Endodermal cell (in vitro differentiated cells): ENCODE results near the gene ABCG1. TPM values are rescaled to one million over a fixed set of nuclear protein-coding genes. Genes with fewer than 3 reads are reported as not detected.

Source experiments
- DNase-seq: peaks from one replicate; pipeline ENCODE4 v3.0.0-alpha.2; 2017
- H3K27ac ChIP-seq: 2 replicates; pipeline ENCODE4 v1.5.1; 2013; ENCODE audit warnings: mild to moderate bottlenecking, low read depth, low read length, moderate library complexity
- H3K27me3 ChIP-seq: 2 replicates; pipeline ENCODE4 v1.6.1; 2013; ENCODE audit warnings: mild to moderate bottlenecking, low read length, moderate library complexity; ENCODE audit not compliant: insufficient read depth, control insufficient read depth, poor library complexity, severe bottlenecking
- H3K36me3 ChIP-seq: 2 replicates; pipeline ENCODE4 v1.7.0; 2013; ENCODE audit warnings: mild to moderate bottlenecking, low read length, moderate library complexity; ENCODE audit not compliant: control insufficient read depth, insufficient read depth
- H3K4me1 ChIP-seq: one replicate; pipeline ENCODE4 v1.7.0; 2013; ENCODE audit warnings: low read length; ENCODE audit not compliant: control insufficient read depth, insufficient read depth
- H3K4me3 ChIP-seq: 2 replicates; pipeline ENCODE4 v1.5.1; 2013; ENCODE audit warnings: mild to moderate bottlenecking, low read length, moderate library complexity
- H3K9ac ChIP-seq: 2 replicates; pipeline ENCODE4 v1.6.1; 2013; ENCODE audit warnings: mild to moderate bottlenecking, low read length, moderate library complexity; ENCODE audit not compliant: poor library complexity, severe bottlenecking; ENCODE audit errors: extremely low read depth
- H3K9me3 ChIP-seq: 2 replicates; pipeline ENCODE4 v1.6.1; 2013; ENCODE audit warnings: mild to moderate bottlenecking, low read length, moderate library complexity; ENCODE audit not compliant: control insufficient read depth
- H3K27ac Mint-ChIP-seq: 2 replicates; pipeline ENCODE4 v1.8.0; 2020; ENCODE audit warnings: mixed read lengths
- H3K27me3 Mint-ChIP-seq: 2 replicates; pipeline ENCODE4 v1.8.0; 2021; ENCODE audit warnings: mild to moderate bottlenecking, mixed read lengths; ENCODE audit not compliant: insufficient read depth
- H3K36me3 Mint-ChIP-seq: 2 replicates; pipeline ENCODE4 v1.8.0; 2020; ENCODE audit warnings: low read depth, mixed read lengths
- H3K4me1 Mint-ChIP-seq: 2 replicates; pipeline ENCODE4 v1.8.0; 2020; ENCODE audit warnings: mixed read lengths
- H3K4me3 Mint-ChIP-seq: 2 replicates; pipeline ENCODE4 v1.8.0; 2020; ENCODE audit warnings: mild to moderate bottlenecking, moderate library complexity, mixed read lengths
- H3K9me3 Mint-ChIP-seq: 2 replicates; pipeline ENCODE4 v1.8.0; 2020; ENCODE audit warnings: mild to moderate bottlenecking, mixed read lengths
- CTCF ChIP-seq: fragments of 200-600 bp; sonication (generic); conservative IDR thresholded peaks from 2 replicates; pipeline ENCODE4 v1.5.0; 2021; ENCODE audit warnings: antibody characterized with exemption, mild to moderate bottlenecking
- WGBS, 2 experiments: methylation state at CpG; one replicate each; pipeline versions ENCODE4 v1.1.5 to v1.1.7; 2013; ENCODE audit warnings: missing lambda C conversion rate in 2 of 2, mixed read lengths in 1 of 2; ENCODE audit not compliant: insufficient coverage in 1 of 2, insufficient read length in 1 of 2; 5-methylcytosine and 5-hydroxymethylcytosine counted together
- total RNA-seq, 2 donors: library from RNA; stranded (reverse); fragmentation: NEBNext Ultra II Directional in 1 of 2; extraction: Animal tissue kit (Norgen Biotek cat#: 25700) in 1 of 2; gene quantifications; 2 replicates in 1 of 2; 3 replicates in 1 of 2; pipeline ENCODE4 v1.2.1, GENCODE V29; 2021

The ABCG1 gene
- total RNA-seq, 2 donors from 2014 or later: 1.6 to 5.4 TPM

GRCh38 chr21:42195378-42196031, 23.4 kb upstream of the ABCG1 start:
- no peak overlapping the region for H3K4me3 Mint-ChIP-seq
- H3K27ac Mint-ChIP-seq: no peak overlapping the region
- peaks cover 12% of the 10 kb centered on the region for H3K4me1 Mint-ChIP-seq
- H3K9me3 ChIP-seq: no peaks in the 10 kb centered on the region
- no peak overlapping the region for H3K27ac ChIP-seq
- H3K27me3 Mint-ChIP-seq: peaks cover 5% of the 10 kb centered on the region
- H3K9me3 Mint-ChIP-seq: peaks cover 7% of the 10 kb centered on the region
- H3K36me3 ChIP-seq: no peaks in the 10 kb centered on the region
- no peak overlapping the region for H3K4me3 ChIP-seq
- WGBS, 2 experiments: 81 to 87% methylated on average over 4 to 6 of the region's 6 CpGs
- peaks cover 4% of the 10 kb centered on the region for H3K4me1 ChIP-seq
- no peak overlapping the region for H3K9ac ChIP-seq
- no peak for DNase-seq
- no peak for TF ChIP-seq CTCF
- H3K36me3 Mint-ChIP-seq: no peaks in the 10 kb centered on the region
- H3K27me3 ChIP-seq: no peaks in the 10 kb centered on the region

GRCh38 chr21:42198929-42199867, 19.7 kb upstream of the ABCG1 start:
- Histone ChIP-seq H3K9me3 (no peaks in the 10 kb centered on the region), H3K27ac (no peak overlapping the region), H3K4me1 (peaks cover 4% of the 10 kb centered on the region), H3K36me3 (no peaks in the 10 kb centered on the region), H3K27me3 (no peaks in the 10 kb centered on the region), H3K9ac (no peak overlapping the region), H3K4me3 (no peak overlapping the region)
- peaks cover 12% of the 10 kb centered on the region for H3K4me1 Mint-ChIP-seq
- no peak for DNase-seq
- H3K36me3 Mint-ChIP-seq: no peaks in the 10 kb centered on the region
- H3K27me3 Mint-ChIP-seq: peaks cover 4% of the 10 kb centered on the region
- TF ChIP-seq CTCF: no peak
- H3K4me3 Mint-ChIP-seq: no peak overlapping the region
- H3K27ac Mint-ChIP-seq: no peak overlapping the region
- WGBS, 2 experiments: 83 to 87% methylated on average over 3 to 4 of the region's 5 CpGs
- H3K9me3 Mint-ChIP-seq: peaks cover 11% of the 10 kb centered on the region

- 85 to 100% methylated on average over 4 to 8 of the region's 8 CpGs for WGBS, 2 experiments
- Histone ChIP-seq H3K4me1 (peaks cover 4% of the 10 kb centered on the region), H3K36me3 (no peaks in the 10 kb centered on the region), H3K27ac (no peak overlapping the region), H3K27me3 (no peaks in the 10 kb centered on the region), H3K4me3 (no peak overlapping the region), H3K9ac (no peak overlapping the region), H3K9me3 (no peaks in the 10 kb centered on the region)
- H3K36me3 Mint-ChIP-seq: no peaks in the 10 kb centered on the region
- H3K9me3 Mint-ChIP-seq: peaks cover 16% of the 10 kb centered on the region
- peaks cover 12% of the 10 kb centered on the region for H3K4me1 Mint-ChIP-seq
- no peak for TF ChIP-seq CTCF
- H3K27me3 Mint-ChIP-seq: peaks cover 2% of the 10 kb centered on the region
- H3K4me3 Mint-ChIP-seq: no peak overlapping the region
- H3K27ac Mint-ChIP-seq: no peak overlapping the region
- peak; percentile 21 for DNase-seq
These were observed 19.0 kb upstream of the ABCG1 start for GRCh38 chr21:42199868-42200463.
